Stimulated activated naive CD8-positive, alpha-beta T cell treated with anti-CD3 and anti-CD28 coated beads, Interleukin-15, Interleukin-2, amounts not matched to agents 100 ng/mL and 50 ng/mL, for 24 hours (primary cell): Measurements from ENCODE around the gene PLA2G4C.

Experiments
- H3K27ac Mint-ChIP-seq: one replicate; pipeline ENCODE4 v1.8.0; 2021; ENCODE audit warnings: mild to moderate bottlenecking, mixed read lengths
- H3K27me3 Mint-ChIP-seq: one replicate; pipeline ENCODE4 v1.8.0; 2021; ENCODE audit warnings: mixed read lengths
- H3K36me3 Mint-ChIP-seq: one replicate; pipeline ENCODE4 v1.8.0; 2021; ENCODE audit warnings: low read depth, mixed read lengths
- H3K4me1 Mint-ChIP-seq: one replicate; pipeline ENCODE4 v1.8.0; 2021; ENCODE audit warnings: low read depth, mixed read lengths
- H3K4me3 Mint-ChIP-seq: one replicate; pipeline ENCODE4 v1.8.0; 2021; ENCODE audit warnings: mild to moderate bottlenecking, mixed read lengths
- H3K9me3 Mint-ChIP-seq: one replicate; pipeline ENCODE4 v1.8.0; 2021; ENCODE audit warnings: mixed read lengths

PLA2G4C gene

DNA sequence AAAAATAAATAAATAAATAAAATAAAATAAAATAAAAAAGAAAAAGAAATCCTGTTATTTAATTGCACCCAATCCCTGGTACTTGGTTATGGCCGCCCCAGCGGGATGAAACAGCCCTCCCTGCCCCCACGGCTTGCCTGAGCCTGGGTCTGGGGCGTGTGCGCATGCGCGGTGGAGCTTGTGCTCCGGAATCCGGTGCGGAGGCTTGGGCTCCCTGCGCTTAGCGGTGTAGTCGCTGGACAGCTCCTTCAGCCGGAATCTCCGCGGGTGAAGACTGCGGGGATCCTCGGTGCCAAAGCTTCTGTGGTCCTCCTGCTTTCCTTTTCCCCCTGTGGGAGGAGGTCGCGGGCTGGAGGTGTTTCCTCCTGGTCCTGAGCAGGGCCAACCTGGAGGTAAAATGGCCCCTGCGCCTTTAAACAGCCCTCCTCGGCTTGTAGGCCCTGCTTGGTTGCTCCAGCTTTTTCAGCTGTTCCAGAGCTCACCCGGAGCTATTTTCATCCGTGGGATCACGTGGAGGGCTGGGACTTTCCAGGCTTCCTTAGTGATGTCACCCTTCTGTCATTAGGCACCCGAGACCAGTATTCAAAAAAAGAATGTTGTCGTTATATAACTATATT is at the start of gene PLA2G4C:
TSS of gene PLA2G4C (minus strand) at position 468 of the 617 bp plus-strand sequence. CDS start 4,288 bp downstream, outside the sequence.
- H3K4me3 Mint-ChIP-seq, result peak within 1 kb of the TSS; percentile 84
- H3K9me3 Mint-ChIP-seq, result no peaks in the 10 kb centered on the region
- peaks cover 4% of the 10 kb centered on the region for H3K36me3 Mint-ChIP-seq
- H3K27me3 Mint-ChIP-seq, result no peaks in the 10 kb centered on the region
- peaks cover 17% of the 10 kb centered on the region for H3K4me1 Mint-ChIP-seq
- peak within 1 kb of the TSS; percentile 87 for H3K27ac Mint-ChIP-seq

DNA sequence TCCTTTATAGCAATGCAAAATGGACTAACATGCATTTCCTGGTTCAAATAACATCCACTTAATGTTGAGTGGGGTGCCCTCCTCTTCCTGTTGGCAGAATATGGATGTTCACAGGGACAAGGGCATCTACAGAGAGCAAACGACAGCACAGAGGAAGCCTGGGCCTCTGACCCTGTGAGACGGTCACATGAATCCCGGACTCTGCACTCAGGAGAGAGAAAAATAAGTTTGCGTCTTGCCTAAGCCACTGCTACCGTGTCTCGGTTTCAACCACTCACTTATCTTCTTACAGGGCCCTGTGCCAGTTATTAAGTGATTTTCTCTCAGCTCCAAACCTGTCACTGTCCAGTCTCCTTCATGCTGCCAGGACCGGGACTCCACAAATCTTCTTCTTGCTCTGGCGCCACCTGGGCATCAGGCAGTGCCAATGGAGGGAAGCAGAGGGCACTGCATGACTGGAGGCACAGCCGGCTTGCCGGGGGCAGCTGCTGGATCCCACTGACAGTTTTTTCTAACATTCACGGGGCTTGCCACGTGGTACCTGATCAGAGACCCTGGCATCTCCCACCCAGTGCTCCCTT is 47.7 kb upstream of the PLA2G4C start:
- no peak overlapping the region for H3K4me3 Mint-ChIP-seq
- no peaks in the 10 kb centered on the region for H3K4me1 Mint-ChIP-seq
- H3K27ac Mint-ChIP-seq, result no peak overlapping the region
- H3K36me3 Mint-ChIP-seq, result peaks cover 70% of the 10 kb centered on the region
- H3K27me3 Mint-ChIP-seq, result no peaks in the 10 kb centered on the region
- H3K9me3 Mint-ChIP-seq, result no peaks in the 10 kb centered on the region

- no peaks in the 10 kb centered on the region for H3K27me3 Mint-ChIP-seq
- no peak overlapping the region for H3K4me3 Mint-ChIP-seq
- H3K9me3 Mint-ChIP-seq, result no peaks in the 10 kb centered on the region
- peaks cover 70% of the 10 kb centered on the region for H3K36me3 Mint-ChIP-seq
- H3K4me1 Mint-ChIP-seq, result no peaks in the 10 kb centered on the region
- no peak overlapping the region for H3K27ac Mint-ChIP-seq
Observed at GRCh38 chr19:48154003-48154402, 43.4 kb upstream of the PLA2G4C start.

- no peaks in the 10 kb centered on the region for H3K4me1 Mint-ChIP-seq
- H3K27me3 Mint-ChIP-seq, result no peaks in the 10 kb centered on the region
- no peak overlapping the region for H3K4me3 Mint-ChIP-seq
- H3K27ac Mint-ChIP-seq, result no peak overlapping the region
- H3K9me3 Mint-ChIP-seq, result no peaks in the 10 kb centered on the region
- peaks cover 63% of the 10 kb centered on the region for H3K36me3 Mint-ChIP-seq
Observed at GRCh38 chr19:48152551-48152950, 41.9 kb upstream of the PLA2G4C start.

DNA sequence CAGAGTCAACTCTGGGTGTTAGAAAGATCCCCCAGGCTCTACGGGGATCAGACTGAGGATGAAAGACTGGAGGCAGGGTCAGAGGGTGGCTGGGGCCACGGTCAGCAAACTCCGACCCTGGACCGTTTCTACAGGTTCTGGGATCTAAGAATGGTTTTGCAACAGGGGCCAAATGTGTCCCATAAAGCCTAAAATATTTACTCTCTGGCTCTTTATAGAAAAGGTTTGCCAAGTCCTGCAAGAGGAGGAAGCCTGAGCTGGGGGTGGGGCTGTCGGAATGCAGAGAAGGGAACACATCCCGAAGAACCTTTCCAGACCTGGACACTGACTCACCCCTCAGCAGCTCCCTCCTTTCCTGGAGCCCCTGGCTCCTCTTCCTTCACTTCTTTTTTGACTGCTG is 38.8 kb upstream of the PLA2G4C start:
- no peak overlapping the region for H3K4me3 Mint-ChIP-seq
- peaks cover 71% of the 10 kb centered on the region for H3K36me3 Mint-ChIP-seq
- H3K9me3 Mint-ChIP-seq, result no peaks in the 10 kb centered on the region
- no peaks in the 10 kb centered on the region for H3K27me3 Mint-ChIP-seq
- no peak overlapping the region for H3K27ac Mint-ChIP-seq
- H3K4me1 Mint-ChIP-seq, result no peaks in the 10 kb centered on the region

DNA sequence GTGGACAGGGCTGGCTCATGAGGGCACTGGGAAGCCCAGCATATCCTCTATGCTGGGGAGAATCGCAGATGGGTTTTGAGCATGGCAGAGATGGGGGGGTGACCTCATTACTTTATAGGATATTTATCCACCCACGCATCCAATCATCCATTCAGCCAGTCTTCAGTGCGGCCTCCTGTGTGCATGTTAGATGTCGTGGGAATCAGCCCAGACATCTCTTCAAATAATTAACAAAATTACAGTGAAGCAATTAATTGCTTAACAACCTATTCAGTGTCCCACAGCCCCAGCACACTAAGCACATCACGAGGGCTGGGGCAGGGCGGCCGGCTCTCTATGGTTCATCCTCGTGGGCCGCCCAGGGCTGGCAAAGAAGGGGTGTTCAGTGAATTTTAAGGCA is 38.0 kb upstream of the PLA2G4C start:
- Mint-ChIP-seq H3K27me3 (no peaks in the 10 kb centered on the region), H3K9me3 (no peaks in the 10 kb centered on the region), H3K27ac (no peak overlapping the region), H3K4me1 (no peaks in the 10 kb centered on the region), H3K4me3 (no peak overlapping the region), H3K36me3 (peaks cover 71% of the 10 kb centered on the region)

GRCh38 chr19:48147597-48148175 is 37.1 kb upstream of the PLA2G4C start:
- Mint-ChIP-seq H3K27me3 (no peaks in the 10 kb centered on the region), H3K27ac (no peak overlapping the region), H3K4me3 (no peak overlapping the region), H3K9me3 (no peaks in the 10 kb centered on the region), H3K4me1 (no peaks in the 10 kb centered on the region), H3K36me3 (peaks cover 78% of the 10 kb centered on the region)

- Mint-ChIP-seq H3K27me3 (no peaks in the 10 kb centered on the region), H3K9me3 (no peaks in the 10 kb centered on the region), H3K36me3 (peaks cover 35% of the 10 kb centered on the region), H3K4me3 (no peak overlapping the region), H3K27ac (no peak overlapping the region), H3K4me1 (no peaks in the 10 kb centered on the region)
Observed at GRCh38 chr19:48139053-48139452, 28.4 kb upstream of the PLA2G4C start.

DNA sequence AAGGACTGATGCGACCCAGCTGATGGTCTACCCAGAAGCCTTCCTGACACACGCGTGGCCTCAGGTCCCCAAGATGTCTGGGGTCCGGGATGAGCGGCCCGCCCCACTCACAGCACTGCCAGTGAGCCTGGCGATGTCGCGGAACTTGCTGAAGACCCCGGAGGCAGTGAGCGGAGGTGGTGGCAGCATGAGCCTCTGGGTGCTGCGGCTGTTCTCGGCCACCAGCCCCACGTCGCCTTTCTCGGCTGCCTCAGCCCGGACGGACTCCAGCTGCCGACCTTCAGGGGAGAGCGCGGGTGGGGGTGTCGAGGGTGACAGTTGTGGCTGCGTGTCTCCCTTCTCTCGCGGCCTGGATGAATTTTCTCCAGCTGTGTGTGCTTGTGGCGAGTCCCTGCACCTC is 26.8 kb upstream of the PLA2G4C start:
- Mint-ChIP-seq H3K4me3 (no peak overlapping the region), H3K27ac (no peak overlapping the region), H3K4me1 (no peaks in the 10 kb centered on the region), H3K27me3 (no peaks in the 10 kb centered on the region), H3K9me3 (no peaks in the 10 kb centered on the region), H3K36me3 (peaks cover 25% of the 10 kb centered on the region)

GRCh38 chr19:48136547-48136946 is 25.9 kb upstream of the PLA2G4C start:
- Mint-ChIP-seq H3K4me3 (no peak overlapping the region), H3K27ac (no peak overlapping the region), H3K4me1 (no peaks in the 10 kb centered on the region), H3K36me3 (peaks cover 33% of the 10 kb centered on the region), H3K9me3 (no peaks in the 10 kb centered on the region), H3K27me3 (no peaks in the 10 kb centered on the region)

GRCh38 chr19:48135411-48135810 is 24.8 kb upstream of the PLA2G4C start:
- H3K4me3 Mint-ChIP-seq, result no peak overlapping the region
- no peaks in the 10 kb centered on the region for H3K27me3 Mint-ChIP-seq
- no peaks in the 10 kb centered on the region for H3K9me3 Mint-ChIP-seq
- H3K4me1 Mint-ChIP-seq, result no peaks in the 10 kb centered on the region
- H3K36me3 Mint-ChIP-seq, result peaks cover 41% of the 10 kb centered on the region
- H3K27ac Mint-ChIP-seq, result no peak overlapping the region

DNA sequence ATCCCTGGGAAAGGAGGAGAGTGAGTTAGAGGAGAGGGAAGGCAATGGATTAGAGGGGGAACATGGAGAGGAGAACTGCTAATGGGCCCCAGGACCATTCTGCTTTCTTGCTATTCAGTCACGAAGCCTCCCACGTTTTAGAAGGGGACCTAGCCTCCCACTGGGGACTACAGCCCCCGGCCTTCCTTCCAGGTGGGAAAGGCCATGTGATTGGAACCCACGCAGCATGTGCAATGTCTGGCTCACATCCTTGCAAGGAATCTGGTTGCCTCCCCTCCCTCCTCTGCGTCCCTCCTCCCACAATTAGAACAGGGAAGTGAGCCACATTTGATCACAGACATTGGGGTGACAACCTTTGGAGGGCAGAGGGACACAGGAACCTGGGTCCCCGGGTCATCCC is 22.5 kb upstream of the PLA2G4C start:
- H3K27ac Mint-ChIP-seq, result no peak overlapping the region
- H3K4me1 Mint-ChIP-seq, result no peaks in the 10 kb centered on the region
- H3K4me3 Mint-ChIP-seq, result no peak overlapping the region
- no peaks in the 10 kb centered on the region for H3K9me3 Mint-ChIP-seq
- H3K36me3 Mint-ChIP-seq, result peaks cover 41% of the 10 kb centered on the region
- no peaks in the 10 kb centered on the region for H3K27me3 Mint-ChIP-seq

- Mint-ChIP-seq H3K4me1 (peaks cover 10% of the 10 kb centered on the region), H3K27ac (no peak overlapping the region), H3K36me3 (peaks cover 77% of the 10 kb centered on the region), H3K27me3 (no peaks in the 10 kb centered on the region), H3K4me3 (no peak overlapping the region), H3K9me3 (no peaks in the 10 kb centered on the region)
Observed at GRCh38 chr19:48127561-48127960, 16.9 kb upstream of the PLA2G4C start.

- no peak overlapping the region for H3K4me3 Mint-ChIP-seq
- H3K36me3 Mint-ChIP-seq, result peaks cover 75% of the 10 kb centered on the region
- no peaks in the 10 kb centered on the region for H3K27me3 Mint-ChIP-seq
- peaks cover 16% of the 10 kb centered on the region for H3K4me1 Mint-ChIP-seq
- H3K9me3 Mint-ChIP-seq, result no peaks in the 10 kb centered on the region
- H3K27ac Mint-ChIP-seq, result peak overlapping the region; percentile 76
Observed at GRCh38 chr19:48123907-48124651, 13.5 kb upstream of the PLA2G4C start.

- no peaks in the 10 kb centered on the region for H3K27me3 Mint-ChIP-seq
- H3K9me3 Mint-ChIP-seq, result no peaks in the 10 kb centered on the region
- peaks cover 29% of the 10 kb centered on the region for H3K4me1 Mint-ChIP-seq
- peaks cover 71% of the 10 kb centered on the region for H3K36me3 Mint-ChIP-seq
- no peak overlapping the region for H3K27ac Mint-ChIP-seq
- no peak overlapping the region for H3K4me3 Mint-ChIP-seq
Observed at GRCh38 chr19:48122421-48122820, 11.8 kb upstream of the PLA2G4C start.
